Adrenal gland (tissue), 5 donors: ENCODE data around the gene PAPOLA.

Experiments
- POLR2A ChIP-seq, 2 donors: fragments of 450-650 bp; IDR thresholded peaks; one replicate each; pipeline ENCODE4 v1.6.1; 2017; ENCODE audit warnings: antibody characterized with exemption in 2 of 2, mild to moderate bottlenecking in 2 of 2, moderate library complexity in 1 of 2
- TF ChIP-seq, protein P1 (sequence below), 6 experiments: fragments of 450-650 bp in 4 of 6; fragments of 200-600 bp in 2 of 6; sonication (generic) in 1 of 6; IDR thresholded peaks; 1 replicate in 5 of 6; 2 replicates in 1 of 6; pipeline versions ENCODE4 v1.5.1 to v1.8.0; 2016 to 2021; ENCODE audit warnings: antibody characterized with exemption in 6 of 6, mild to moderate bottlenecking in 2 of 6, moderate library complexity in 1 of 6
- donor health status: DM: no; HTN: no; CAD: no.

DNA sequence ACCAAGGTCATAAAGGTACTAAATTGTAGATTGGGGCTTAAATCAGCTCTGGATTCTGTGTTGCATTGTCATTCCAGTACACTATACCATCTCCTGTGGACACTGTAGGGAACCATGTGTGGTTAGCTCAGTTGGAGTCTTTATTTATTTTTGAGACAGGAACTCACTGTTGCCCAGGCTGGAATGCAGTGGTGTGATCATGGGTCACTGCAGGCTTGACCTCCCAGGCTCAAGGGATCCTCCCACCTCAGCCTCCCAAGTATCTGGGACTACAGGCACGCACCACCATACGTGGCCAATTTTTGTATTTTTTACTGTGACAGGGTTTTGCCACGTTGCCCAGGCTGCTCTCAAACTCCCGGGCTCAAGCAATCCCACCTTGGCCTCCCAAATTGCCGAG is 6.7 kb downstream of the PAPOLA start:
- TF ChIP-seq, protein P1, sequence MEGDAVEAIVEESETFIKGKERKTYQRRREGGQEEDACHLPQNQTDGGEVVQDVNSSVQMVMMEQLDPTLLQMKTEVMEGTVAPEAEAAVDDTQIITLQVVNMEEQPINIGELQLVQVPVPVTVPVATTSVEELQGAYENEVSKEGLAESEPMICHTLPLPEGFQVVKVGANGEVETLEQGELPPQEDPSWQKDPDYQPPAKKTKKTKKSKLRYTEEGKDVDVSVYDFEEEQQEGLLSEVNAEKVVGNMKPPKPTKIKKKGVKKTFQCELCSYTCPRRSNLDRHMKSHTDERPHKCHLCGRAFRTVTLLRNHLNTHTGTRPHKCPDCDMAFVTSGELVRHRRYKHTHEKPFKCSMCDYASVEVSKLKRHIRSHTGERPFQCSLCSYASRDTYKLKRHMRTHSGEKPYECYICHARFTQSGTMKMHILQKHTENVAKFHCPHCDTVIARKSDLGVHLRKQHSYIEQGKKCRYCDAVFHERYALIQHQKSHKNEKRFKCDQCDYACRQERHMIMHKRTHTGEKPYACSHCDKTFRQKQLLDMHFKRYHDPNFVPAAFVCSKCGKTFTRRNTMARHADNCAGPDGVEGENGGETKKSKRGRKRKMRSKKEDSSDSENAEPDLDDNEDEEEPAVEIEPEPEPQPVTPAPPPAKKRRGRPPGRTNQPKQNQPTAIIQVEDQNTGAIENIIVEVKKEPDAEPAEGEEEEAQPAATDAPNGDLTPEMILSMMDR (IDR thresholded peaks at IDR 0.05): no peak
- no peak for TF ChIP-seq POLR2A (IDR thresholded peaks at IDR 0.05)
